GM13977 (cell line): ENCODE data around the gene ARHGEF16.

Experiments used
- DNase-seq: peaks from one replicate; pipeline ENCODE4 v3.0.0; 2012; ENCODE audit warnings: low spot score
- CTCF ChIP-seq: IDR thresholded peaks from 2 replicates; pipeline ENCODE4 v1.5.1; 2012; ENCODE audit warnings: mild to moderate bottlenecking, control low read depth; ENCODE audit not compliant: insufficient read depth; ENCODE audit errors: extremely low read depth, missing control alignments
- in situ Hi-C: fragments of 300-500 bp; cut with MboI; formaldehyde crosslinking; loops from one replicate; pipeline ENCODE4 v1.12.0; 2022; ENCODE audit warnings: low sequenced_read_pairs, low pct_unique_long_range_greater_than_20kb, mixed read lengths, inconsistent platforms; ENCODE audit not compliant: unreplicated experiment

Gene ARHGEF16

DNA sequence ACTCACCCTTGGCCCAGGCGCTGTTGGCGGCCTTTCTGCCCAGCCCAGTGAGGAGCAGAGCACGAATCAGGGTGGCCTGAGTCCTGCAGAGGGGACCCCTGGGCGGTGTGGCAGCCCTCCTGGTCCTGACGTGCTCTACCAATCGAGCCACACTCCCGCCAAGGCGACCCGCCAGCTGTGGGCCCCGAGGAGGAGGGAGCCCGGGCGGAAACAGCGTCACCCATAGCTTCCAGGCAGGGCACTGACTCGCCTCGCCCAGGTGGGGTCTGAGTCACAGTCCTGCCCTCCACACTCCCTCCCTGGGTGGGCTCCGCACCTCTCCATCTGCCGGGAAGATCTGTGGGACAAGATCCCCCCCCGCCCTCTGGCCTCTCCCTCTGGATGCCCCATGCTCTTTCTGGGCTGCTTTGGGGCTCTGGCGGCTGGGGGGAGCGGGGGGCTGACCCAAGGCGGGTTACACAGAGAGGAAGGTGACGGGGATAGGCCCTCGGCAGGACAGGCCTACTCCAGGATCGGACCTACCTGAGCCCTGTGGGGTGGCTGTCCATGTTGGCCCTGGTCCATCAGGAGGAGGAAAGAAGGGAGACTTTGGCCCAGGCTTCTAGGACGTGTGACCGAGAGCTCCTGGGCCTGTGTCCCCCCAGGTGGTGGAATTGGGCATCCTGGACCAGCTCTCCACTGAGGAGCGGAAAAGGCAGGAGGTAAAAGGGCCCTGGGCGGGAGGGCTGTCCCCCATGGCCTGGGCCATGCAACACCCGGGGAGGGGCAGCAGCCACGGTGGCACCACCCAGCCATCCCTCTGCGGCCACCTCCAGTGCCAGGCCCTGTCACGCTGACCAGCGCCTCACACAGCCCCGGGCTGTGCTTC lies 14.0 kb downstream of the ARHGEF16 start:
- in situ Hi-C loops: no loop called here
- no peak for TF ChIP-seq CTCF
- no peak for DNase-seq

GRCh38 chr1:3469104-3469848 lies 14.8 kb downstream of the ARHGEF16 start:
- in situ Hi-C loops: no loop called here
- no peak for TF ChIP-seq CTCF
- DNase-seq: no peak

DNA sequence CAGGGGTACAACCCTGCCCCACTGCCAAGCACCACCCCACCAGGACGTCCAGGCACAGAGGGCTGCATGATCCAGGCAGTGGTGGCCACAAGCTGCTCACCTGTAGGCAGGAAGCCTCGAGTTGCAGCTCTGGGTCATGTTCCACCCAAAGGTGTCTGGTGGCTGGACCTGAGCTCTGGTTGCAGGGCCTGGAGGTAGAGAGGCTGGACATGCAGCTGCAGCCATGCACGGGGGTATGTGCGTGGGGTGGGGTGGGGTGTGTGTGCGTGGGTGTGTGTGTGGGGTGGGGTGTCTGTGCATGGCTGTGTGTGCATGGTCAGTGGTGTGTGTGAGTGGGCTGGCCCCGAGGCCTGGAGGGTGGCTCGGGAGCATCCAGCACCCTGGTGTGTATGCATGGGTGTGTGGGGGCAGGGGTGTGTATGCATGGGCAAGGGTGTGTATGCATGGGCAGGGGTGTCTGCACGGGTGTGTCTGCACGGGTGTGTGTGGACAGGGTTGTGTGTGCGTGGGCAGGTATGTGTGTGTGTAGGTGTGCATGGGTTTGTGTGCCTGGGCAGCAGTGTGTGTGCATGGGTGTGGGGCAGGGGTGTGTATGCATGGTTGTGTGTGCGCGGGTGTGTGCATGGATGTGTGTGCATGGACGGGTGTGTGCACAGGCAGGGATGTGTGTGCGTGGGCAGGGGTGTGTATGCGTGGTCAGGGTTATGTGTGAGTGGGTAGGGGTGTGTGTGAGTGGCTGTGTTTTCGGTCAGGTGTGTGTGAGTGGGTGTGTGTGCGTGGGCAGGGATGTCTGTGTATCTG lies 15.6 kb downstream of the ARHGEF16 start:
- DNase-seq: no peak
- in situ Hi-C loops: no loop called here
- no peak for TF ChIP-seq CTCF

DNA sequence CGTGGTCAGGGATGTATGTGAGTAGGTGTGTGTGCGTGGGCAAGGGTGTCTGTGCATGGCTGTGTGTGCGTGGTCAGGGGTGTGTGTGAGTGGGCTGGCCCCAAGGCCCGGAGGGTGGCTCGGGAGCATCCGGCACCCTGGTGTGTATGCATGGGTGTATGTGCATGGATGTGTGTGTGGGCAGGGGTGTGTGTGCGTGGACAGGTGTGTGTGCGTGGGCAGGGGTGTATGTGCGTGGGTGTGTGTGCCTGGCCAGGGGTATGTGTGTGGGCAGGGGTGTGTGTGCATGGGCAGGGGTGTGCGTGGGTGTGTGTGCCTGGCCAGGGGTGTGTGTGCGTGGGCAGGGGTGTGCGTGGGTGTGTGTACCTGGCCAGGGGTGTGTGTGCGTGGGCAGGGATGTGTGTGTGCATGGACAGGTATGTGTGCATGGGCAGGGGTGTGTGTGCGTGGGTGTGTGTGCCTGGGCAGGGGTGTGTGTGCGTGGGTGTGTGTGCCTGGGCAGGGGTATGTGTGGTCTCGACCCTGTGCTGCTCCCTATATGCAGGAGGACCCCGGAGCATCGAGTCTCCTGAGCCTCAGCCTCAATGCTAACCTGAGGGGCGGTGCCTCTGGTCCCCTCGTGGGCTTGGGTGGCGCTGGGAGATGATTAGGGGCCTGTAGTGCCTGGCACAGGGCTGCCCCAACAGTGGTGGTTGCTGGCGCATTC lies 16.3 kb downstream of the ARHGEF16 start:
- in situ Hi-C loops: no loop called here
- no peak for DNase-seq
- no peak for TF ChIP-seq CTCF

DNA sequence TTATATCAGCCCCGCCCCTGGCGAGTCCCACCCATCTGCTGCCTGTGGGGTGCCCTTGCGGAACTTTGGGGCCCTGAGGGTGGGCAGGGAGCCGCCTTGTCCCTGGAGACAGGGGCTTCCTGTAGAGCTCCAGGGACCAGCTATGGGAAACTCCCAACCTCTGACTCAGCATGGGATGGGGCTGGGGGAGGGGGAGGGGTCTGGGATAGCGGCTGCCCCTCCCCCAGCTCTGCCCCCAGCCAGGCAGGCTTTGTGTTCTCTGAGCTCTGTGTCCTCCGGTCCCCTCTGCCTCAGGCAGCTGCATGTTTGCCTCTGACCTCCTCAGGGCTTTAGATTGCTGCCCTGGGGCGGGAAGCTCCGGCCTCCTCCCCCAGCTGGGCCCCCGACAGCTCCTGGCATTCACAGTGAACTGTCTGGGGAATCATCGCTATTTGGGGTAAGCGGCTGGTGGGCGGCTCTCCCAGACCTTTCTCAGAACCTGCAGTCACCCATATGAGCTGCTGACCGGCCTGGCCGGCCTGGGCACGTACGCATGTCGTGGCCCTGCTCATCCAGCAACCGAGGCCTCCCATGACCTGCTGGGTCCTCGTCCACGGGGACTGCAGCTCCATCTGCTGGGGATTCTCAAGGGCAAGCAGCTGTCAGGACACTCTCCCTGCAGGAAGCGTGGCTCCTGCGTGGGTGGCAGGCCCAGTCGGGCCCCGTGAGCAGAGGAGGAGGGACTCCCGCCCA lies 17.1 kb downstream of the ARHGEF16 start:
- no peak for DNase-seq
- no peak for TF ChIP-seq CTCF
- in situ Hi-C loops: no loop called here
